ENCODE measurements around the gene TTC39B.

TTC39B gene

DNA sequence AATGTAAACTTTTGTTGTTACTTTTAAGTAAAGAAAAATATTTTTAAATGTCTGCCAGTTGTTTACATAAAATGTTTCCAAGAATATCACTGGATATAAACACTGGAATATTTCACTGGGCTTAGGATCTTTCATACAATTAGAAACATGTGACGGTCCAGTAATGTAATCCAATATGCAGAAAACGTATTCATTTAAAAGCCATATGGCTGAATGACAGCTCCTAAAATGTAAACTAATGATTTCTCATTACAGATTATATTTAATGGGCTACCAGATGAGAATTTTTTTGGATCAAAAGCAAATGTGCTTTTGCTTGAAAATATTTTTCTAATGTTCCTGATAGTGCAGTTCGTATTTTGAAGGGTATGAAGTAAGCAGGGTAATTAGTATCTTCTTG is 124.3 kb downstream of the TTC39B start:
- Histone ChIP-seq H3K27me3 (ENCODE audit: control insufficient read depth, insufficient read depth, low read length) (no peaks in the 10 kb centered on the region), H3K9ac (no peak overlapping the region), H2AFZ (no peak overlapping the region), H3K4me2 (ENCODE audit: low read length) (no peak overlapping the region), H3K79me2 (no peaks in the 10 kb centered on the region), H3K4me3 (ENCODE audit: low read depth, low read length) (no peak overlapping the region), H3K36me3 (ENCODE audit: control insufficient read depth, insufficient read depth, low read length) (no peaks in the 10 kb centered on the region), H3K27ac (no peak overlapping the region), H3K4me1 (no peaks in the 10 kb centered on the region), H3K9me3 (ENCODE audit: control insufficient read depth, low read length) (no peaks in the 10 kb centered on the region)
- TF ChIP-seq, protein P1, sequence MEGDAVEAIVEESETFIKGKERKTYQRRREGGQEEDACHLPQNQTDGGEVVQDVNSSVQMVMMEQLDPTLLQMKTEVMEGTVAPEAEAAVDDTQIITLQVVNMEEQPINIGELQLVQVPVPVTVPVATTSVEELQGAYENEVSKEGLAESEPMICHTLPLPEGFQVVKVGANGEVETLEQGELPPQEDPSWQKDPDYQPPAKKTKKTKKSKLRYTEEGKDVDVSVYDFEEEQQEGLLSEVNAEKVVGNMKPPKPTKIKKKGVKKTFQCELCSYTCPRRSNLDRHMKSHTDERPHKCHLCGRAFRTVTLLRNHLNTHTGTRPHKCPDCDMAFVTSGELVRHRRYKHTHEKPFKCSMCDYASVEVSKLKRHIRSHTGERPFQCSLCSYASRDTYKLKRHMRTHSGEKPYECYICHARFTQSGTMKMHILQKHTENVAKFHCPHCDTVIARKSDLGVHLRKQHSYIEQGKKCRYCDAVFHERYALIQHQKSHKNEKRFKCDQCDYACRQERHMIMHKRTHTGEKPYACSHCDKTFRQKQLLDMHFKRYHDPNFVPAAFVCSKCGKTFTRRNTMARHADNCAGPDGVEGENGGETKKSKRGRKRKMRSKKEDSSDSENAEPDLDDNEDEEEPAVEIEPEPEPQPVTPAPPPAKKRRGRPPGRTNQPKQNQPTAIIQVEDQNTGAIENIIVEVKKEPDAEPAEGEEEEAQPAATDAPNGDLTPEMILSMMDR (IDR thresholded peaks at IDR 0.05) = no peak

DNA sequence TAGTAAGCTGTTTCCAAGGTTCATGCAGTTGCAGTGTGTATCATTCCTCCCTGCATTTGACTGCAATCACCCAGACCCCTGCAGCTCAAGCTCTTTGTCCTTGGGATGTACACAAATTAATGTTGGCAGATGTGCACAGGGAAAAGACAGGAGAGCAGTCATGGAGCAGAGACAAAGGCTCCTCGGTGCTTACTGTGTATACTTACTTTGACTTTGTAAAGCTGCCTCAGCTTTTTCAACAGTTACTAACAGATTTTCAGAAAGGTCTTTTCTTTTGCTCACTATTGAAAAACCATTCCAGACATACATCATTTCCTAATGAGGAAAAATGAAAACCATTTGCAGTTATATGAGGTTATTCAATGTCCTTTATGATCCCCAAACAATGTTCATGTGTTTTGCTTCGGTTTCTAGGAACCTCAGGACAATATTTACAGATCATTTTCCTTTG is 124.9 kb downstream of the TTC39B start:
- H2AFZ ChIP-seq = no peak overlapping the region
- no peaks in the 10 kb centered on the region for H3K36me3 ChIP-seq (ENCODE audit: control insufficient read depth, insufficient read depth, low read length)
- no peak overlapping the region for H3K4me2 ChIP-seq (ENCODE audit: low read length)
- H3K27me3 ChIP-seq (ENCODE audit: control insufficient read depth, insufficient read depth, low read length) = no peaks in the 10 kb centered on the region
- no peaks in the 10 kb centered on the region for H3K4me1 ChIP-seq
- TF ChIP-seq, protein P1 (IDR thresholded peaks at IDR 0.05) = no peak
- no peaks in the 10 kb centered on the region for H3K79me2 ChIP-seq
- H3K9ac ChIP-seq = no peak overlapping the region
- no peak overlapping the region for H3K27ac ChIP-seq
- no peak overlapping the region for H3K4me3 ChIP-seq (ENCODE audit: low read depth, low read length)
- H3K9me3 ChIP-seq (ENCODE audit: control insufficient read depth, low read length) = no peaks in the 10 kb centered on the region

DNA sequence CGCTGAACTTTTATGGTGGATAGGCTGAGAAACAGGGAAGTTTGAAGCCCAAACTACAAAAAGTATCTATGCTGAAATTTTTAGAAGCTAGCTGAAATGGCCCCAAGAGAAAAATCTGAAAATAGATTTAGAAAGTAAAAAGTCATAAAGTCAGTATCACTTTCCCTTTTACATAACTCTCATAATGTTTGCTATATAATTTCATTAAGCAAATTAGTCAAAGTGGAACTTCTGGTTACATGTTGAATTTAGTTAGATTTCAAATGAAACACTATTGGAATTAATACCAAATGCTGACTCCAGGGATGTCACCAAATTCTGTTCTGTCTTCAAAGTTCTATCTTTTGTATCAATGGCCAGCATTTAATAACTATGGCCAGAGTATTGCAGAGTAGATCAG is 126.9 kb downstream of the TTC39B start:
- no peaks in the 10 kb centered on the region for H3K4me1 ChIP-seq
- H3K9me3 ChIP-seq (ENCODE audit: control insufficient read depth, low read length) = no peaks in the 10 kb centered on the region
- H2AFZ ChIP-seq = no peak overlapping the region
- no peaks in the 10 kb centered on the region for H3K36me3 ChIP-seq (ENCODE audit: control insufficient read depth, insufficient read depth, low read length)
- no peak overlapping the region for H3K4me2 ChIP-seq (ENCODE audit: low read length)
- TF ChIP-seq, protein P1 (IDR thresholded peaks at IDR 0.05) = no peak
- no peaks in the 10 kb centered on the region for H3K27me3 ChIP-seq (ENCODE audit: control insufficient read depth, insufficient read depth, low read length)
- no peak overlapping the region for H3K4me3 ChIP-seq (ENCODE audit: low read depth, low read length)
- no peak overlapping the region for H3K27ac ChIP-seq
- H3K9ac ChIP-seq = no peak overlapping the region
- H3K79me2 ChIP-seq = no peaks in the 10 kb centered on the region

DNA sequence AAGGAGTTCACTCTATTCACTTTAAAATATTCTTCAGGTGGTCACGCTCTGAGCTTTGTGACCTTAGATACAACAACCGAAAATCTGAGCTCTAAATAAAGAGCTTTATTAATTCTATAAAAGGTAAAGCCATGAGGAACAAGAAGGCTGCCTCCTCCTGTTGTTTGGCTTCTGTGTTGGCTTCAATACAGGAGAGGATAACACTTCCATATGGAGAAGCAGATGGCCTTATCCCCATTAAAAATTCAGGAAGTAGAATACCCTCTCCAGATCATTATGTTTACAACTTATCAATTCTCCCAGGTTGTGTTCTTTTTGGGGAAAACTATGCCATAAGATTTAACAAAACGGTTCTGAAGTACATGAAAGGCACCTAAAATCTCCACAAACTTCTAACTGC is 128.4 kb downstream of the TTC39B start:
- Histone ChIP-seq H3K36me3 (ENCODE audit: control insufficient read depth, insufficient read depth, low read length) (no peaks in the 10 kb centered on the region), H3K9ac (no peak overlapping the region), H3K4me3 (ENCODE audit: low read depth, low read length) (no peak overlapping the region), H3K4me1 (no peaks in the 10 kb centered on the region), H2AFZ (no peak overlapping the region), H3K9me3 (ENCODE audit: control insufficient read depth, low read length) (no peaks in the 10 kb centered on the region), H3K79me2 (no peaks in the 10 kb centered on the region), H3K27me3 (ENCODE audit: control insufficient read depth, insufficient read depth, low read length) (no peaks in the 10 kb centered on the region), H3K27ac (no peak overlapping the region), H3K4me2 (ENCODE audit: low read length) (no peak overlapping the region)
- TF ChIP-seq, protein P1 (IDR thresholded peaks at IDR 0.05) = no peak

DNA sequence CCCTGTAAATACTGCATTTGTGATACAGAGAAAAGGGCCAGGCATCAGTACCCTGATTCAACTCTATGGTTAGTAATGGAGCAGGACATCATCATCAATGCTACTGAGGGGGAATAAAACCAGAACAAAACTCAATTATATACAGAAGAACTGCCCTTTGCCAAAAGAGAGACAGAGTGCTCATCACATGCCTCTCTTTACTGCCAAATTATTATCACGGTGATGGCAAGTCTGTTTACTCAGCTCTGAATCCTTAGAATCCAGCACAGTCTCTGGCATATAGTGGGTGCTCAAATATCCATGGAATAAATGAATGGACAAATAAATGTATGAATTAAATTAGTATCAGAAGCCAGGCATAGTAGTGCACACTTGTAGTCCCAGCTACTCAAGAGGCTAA is 130.2 kb downstream of the TTC39B start:
- H3K27ac ChIP-seq = no peak overlapping the region
- no peaks in the 10 kb centered on the region for H3K27me3 ChIP-seq (ENCODE audit: control insufficient read depth, insufficient read depth, low read length)
- no peak overlapping the region for H3K4me2 ChIP-seq (ENCODE audit: low read length)
- no peaks in the 10 kb centered on the region for H3K79me2 ChIP-seq
- no peaks in the 10 kb centered on the region for H3K36me3 ChIP-seq (ENCODE audit: control insufficient read depth, insufficient read depth, low read length)
- H3K9ac ChIP-seq = no peak overlapping the region
- H3K9me3 ChIP-seq (ENCODE audit: control insufficient read depth, low read length) = no peaks in the 10 kb centered on the region
- H2AFZ ChIP-seq = no peak overlapping the region
- no peaks in the 10 kb centered on the region for H3K4me1 ChIP-seq
- no peak overlapping the region for H3K4me3 ChIP-seq (ENCODE audit: low read depth, low read length)
- TF ChIP-seq, protein P1 (IDR thresholded peaks at IDR 0.05) = no peak
